Measurements from ENCODE around the gene C8B.

C8B gene

GRCh38 chr1:56965916-56966697 lies at the start of gene C8B:
Gene C8B, minus strand, starts transcription at chr1:56966015. Its CDS starts 67 bp downstream, at chr1:56965948.
- POLR2A ChIA-PET, result no interaction called here
- TF ChIP-seq, protein P1, sequence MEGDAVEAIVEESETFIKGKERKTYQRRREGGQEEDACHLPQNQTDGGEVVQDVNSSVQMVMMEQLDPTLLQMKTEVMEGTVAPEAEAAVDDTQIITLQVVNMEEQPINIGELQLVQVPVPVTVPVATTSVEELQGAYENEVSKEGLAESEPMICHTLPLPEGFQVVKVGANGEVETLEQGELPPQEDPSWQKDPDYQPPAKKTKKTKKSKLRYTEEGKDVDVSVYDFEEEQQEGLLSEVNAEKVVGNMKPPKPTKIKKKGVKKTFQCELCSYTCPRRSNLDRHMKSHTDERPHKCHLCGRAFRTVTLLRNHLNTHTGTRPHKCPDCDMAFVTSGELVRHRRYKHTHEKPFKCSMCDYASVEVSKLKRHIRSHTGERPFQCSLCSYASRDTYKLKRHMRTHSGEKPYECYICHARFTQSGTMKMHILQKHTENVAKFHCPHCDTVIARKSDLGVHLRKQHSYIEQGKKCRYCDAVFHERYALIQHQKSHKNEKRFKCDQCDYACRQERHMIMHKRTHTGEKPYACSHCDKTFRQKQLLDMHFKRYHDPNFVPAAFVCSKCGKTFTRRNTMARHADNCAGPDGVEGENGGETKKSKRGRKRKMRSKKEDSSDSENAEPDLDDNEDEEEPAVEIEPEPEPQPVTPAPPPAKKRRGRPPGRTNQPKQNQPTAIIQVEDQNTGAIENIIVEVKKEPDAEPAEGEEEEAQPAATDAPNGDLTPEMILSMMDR (IDR thresholded peaks at IDR 0.05; ENCODE audit: control extremely low read depth, extremely low read depth, low read depth, missing control alignments), result no peak
- CTCF ChIA-PET, result interaction anchor here (1.2 to 1.9 kb wide), 2 partner anchors 10 to 14 kb away, joined by 3 to 5 read pairs; no protein-coding TSS in a partner anchor
- DNase-seq (ENCODE audit: extremely low spot score), result no peak

GRCh38 chr1:57015071-57015470 lies 49.3 kb upstream of the C8B start:
- no peak for DNase-seq (ENCODE audit: extremely low spot score)
- TF ChIP-seq, protein P1 (IDR thresholded peaks at IDR 0.05; ENCODE audit: control extremely low read depth, extremely low read depth, low read depth, missing control alignments), result no peak
- POLR2A ChIA-PET, result no interaction called here
- CTCF ChIA-PET, result no interaction called here

DNA sequence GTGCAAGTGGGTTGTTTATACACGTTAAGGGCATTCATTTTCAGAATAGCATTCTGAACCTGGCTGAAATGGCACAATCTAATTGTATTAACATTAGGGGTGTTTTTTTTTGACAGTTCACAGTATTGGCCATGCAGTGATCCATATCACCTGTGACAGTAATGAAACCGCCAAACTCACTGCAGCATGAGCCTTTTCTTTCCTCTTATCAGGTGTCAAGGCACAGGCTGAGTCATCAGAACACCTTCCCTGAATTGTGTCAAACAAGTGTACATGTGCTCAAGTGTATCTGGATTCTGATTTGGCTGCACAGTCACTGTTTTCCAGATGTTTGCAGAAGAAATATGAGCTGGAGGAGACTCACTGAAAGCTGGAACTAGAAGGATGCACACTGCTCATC lies 47.7 kb upstream of the C8B start:
- ChIA-PET CTCF (interaction anchor here (1.5 to 2.2 kb wide), 2 partner anchors 10 to 22 kb away, joined by 3 to 7 read pairs; no protein-coding TSS in a partner anchor), POLR2A (no interaction called here)
- no peak for DNase-seq (ENCODE audit: extremely low spot score)
- TF ChIP-seq, protein P1 (IDR thresholded peaks at IDR 0.05; ENCODE audit: control extremely low read depth, extremely low read depth, low read depth, missing control alignments), result no peak

DNA sequence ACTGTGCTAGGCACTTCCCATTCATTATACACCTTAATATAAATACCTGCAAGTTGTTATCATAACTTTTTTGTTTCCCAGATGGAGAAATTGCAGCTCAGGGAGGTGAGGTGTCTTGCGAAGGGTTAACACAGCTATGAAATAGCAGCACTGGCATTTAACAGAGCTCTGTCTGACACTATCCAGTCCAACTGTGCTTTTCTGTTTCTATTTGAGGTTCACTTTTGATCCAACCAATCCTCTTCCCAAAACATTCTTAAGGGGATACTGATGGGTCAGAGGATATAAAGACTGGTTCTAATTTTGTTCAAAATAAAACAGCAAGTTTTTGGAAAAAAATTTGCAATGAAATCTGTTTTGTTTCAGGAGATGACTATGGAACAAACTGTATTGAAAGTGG lies 46.5 kb upstream of the C8B start:
- POLR2A ChIA-PET, result no interaction called here
- CTCF ChIA-PET, result interaction anchor here (1.0 to 2.2 kb wide), 4 partner anchors 8 to 44 kb away, joined by 3 to 7 read pairs (median 3); no protein-coding TSS in a partner anchor
- DNase-seq (ENCODE audit: extremely low spot score), result no peak
- TF ChIP-seq, protein P1 (IDR thresholded peaks at IDR 0.05; ENCODE audit: control extremely low read depth, extremely low read depth, low read depth, missing control alignments), result no peak

DNA sequence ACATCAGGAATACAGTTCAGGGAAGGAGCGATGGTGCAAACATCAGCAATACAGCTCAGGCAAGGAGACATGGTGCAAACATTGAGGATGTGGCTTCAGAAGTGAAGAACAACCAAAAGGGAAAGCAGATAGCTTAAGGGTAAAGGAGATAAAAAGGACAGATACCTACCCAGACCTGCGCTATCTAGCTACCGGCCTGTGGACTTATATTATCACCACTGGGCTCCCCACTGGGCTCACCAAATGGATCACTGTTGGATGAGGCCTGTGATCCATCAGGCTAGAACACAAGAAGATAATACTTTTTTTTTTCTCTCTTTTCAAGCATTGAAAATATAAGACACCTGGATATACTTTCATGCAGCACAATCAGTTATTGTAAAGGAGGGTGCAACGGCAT lies 44.7 kb upstream of the C8B start:
- CTCF ChIA-PET, result no interaction called here
- TF ChIP-seq, protein P1 (IDR thresholded peaks at IDR 0.05; ENCODE audit: control extremely low read depth, extremely low read depth, low read depth, missing control alignments), result no peak

DNA sequence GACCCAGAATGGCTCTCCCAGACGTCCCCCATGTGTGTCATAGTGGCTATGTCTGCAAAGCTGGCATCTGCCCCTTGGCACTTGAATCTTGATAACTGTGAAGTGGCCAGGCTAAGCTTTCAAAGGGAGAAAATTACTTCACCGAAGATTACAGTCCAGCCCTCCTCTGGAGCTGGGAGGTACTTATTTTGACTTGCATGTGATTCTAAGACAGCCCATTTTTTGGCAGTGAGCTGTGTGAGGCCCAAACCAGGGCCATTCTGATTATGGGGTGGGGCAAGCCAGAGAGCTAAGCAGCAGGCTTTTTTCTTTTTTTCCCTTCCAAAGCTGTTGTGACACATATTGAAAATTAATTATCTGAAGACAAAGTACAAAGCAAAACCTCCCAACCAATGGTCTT lies 42.1 kb upstream of the C8B start:
- CTCF ChIA-PET, result interaction anchor here (0.9 to 1.1 kb wide), 2 partner anchors 10 to 18 kb away, joined by 3 to 4 read pairs; no protein-coding TSS in a partner anchor
- no peak for DNase-seq (ENCODE audit: extremely low spot score)
- TF ChIP-seq, protein P1 (IDR thresholded peaks at IDR 0.05; ENCODE audit: control extremely low read depth, extremely low read depth, low read depth, missing control alignments), result no peak
- POLR2A ChIA-PET, result no interaction called here

More for the DNA sequence above, 44.7 kb upstream of the C8B start:
- no peak for DNase-seq (ENCODE audit: extremely low spot score)
- POLR2A ChIA-PET, result no interaction called here
